ENCODE data around the gene KLHL5. TPM values are rescaled to one million over a fixed set of nuclear protein-coding genes. Genes with fewer than 3 reads are reported as not detected.
"Not testable (repeated sequence)": the region's sequence is repeated elsewhere in the genome, so short reads cannot be mapped to it uniquely, and the experiment has no call there.

Gene KLHL5
- total RNA-seq, 1 experiment from 2014 or later: 115 TPM

- Histone ChIP-seq H3K27ac (peak overlapping the region; percentile 98), H3K4me1 (replicated peaks; ENCODE audit: insufficient read depth) (peaks cover 58% of the 10 kb centered on the region)
These were observed 32.0 kb upstream of the KLHL5 start for GRCh38 chr4:39029752-39030694.

GRCh38 chr4:39030725-39031124 lies 31.3 kb upstream of the KLHL5 start:
- H3K9me2 ChIP-seq (ENCODE audit: insufficient read depth): no peaks in the 10 kb centered on the region
- peaks cover 61% of the 10 kb centered on the region for H3K79me2 ChIP-seq (ENCODE audit: low read depth)
- no peaks in the 10 kb centered on the region for H3K9me3 ChIP-seq (ENCODE audit: insufficient read depth, low read depth)
- no peaks in the 10 kb centered on the region for H4K20me1 ChIP-seq (ENCODE audit: insufficient read depth)
- no peak for DNase-seq
- intact Hi-C loops (cut with micrococcal nuclease; ENCODE audit: unreplicated experiment): loop anchor here (10.0 kb wide), 1 partner anchor 366 kb away; the partner anchor contains the start of gene KLF3
- H2AFZ ChIP-seq: no peak overlapping the region
- peak overlapping the region; percentile 71 for H3K4me3 ChIP-seq
- peak overlapping the region; percentile 95 for H3K4me2 ChIP-seq
- TF ChIP-seq EZH2 (IDR thresholded peaks at IDR 0.05; ENCODE audit: low read depth) (no peak), CTCF (conservative IDR thresholded peaks at IDR 0.05) (no peak)
- peaks cover 61% of the 10 kb centered on the region for H3K4me1 ChIP-seq (replicated peaks; ENCODE audit: insufficient read depth)
- H3F3A ChIP-seq (ENCODE audit: insufficient read depth, low read depth): peaks cover 46% of the 10 kb centered on the region
- ChIA-PET POLR2A (ENCODE audit: unreplicated experiment) (interaction anchor here (0.6 kb wide), 1 partner anchor 30 kb away, joined by 13 read pairs; no protein-coding TSS in a partner anchor), CTCF (no interaction called here)
- H3K27me3 ChIP-seq (ENCODE audit: insufficient read depth, low read depth): no peaks in the 10 kb centered on the region
- H3K27ac ChIP-seq: peak overlapping the region; percentile 98
- BruUV-seq (replicated peaks): no TSS peak
- H3K36me3 ChIP-seq (ENCODE audit: low read depth): peaks cover 23% of the 10 kb centered on the region

More at GRCh38 chr4:39029752-39030694, 32.0 kb upstream of the KLHL5 start:
- intact Hi-C loops (cut with micrococcal nuclease; ENCODE audit: unreplicated experiment): loop anchor here (10.0 kb wide), 1 partner anchor 365 kb away; the partner anchor contains the start of gene KLF3
- no peak for DNase-seq
- H3K9me3 ChIP-seq (ENCODE audit: insufficient read depth, low read depth): no peaks in the 10 kb centered on the region
- no peaks in the 10 kb centered on the region for H3K9me2 ChIP-seq (ENCODE audit: insufficient read depth)
- H3K36me3 ChIP-seq (ENCODE audit: low read depth): peaks cover 28% of the 10 kb centered on the region
- no peaks in the 10 kb centered on the region for H3K27me3 ChIP-seq (ENCODE audit: insufficient read depth, low read depth)
- no peak overlapping the region for H2AFZ ChIP-seq
- no TSS peak for BruUV-seq (replicated peaks)
- H3K4me2 ChIP-seq: peak overlapping the region; percentile 95
- no peaks in the 10 kb centered on the region for H4K20me1 ChIP-seq (ENCODE audit: insufficient read depth)
- peaks cover 44% of the 10 kb centered on the region for H3F3A ChIP-seq (ENCODE audit: insufficient read depth, low read depth)
- ChIA-PET CTCF (no interaction called here), POLR2A (ENCODE audit: unreplicated experiment) (interaction anchor here (0.6 to 1.3 kb wide), 3 partner anchors 14 to 173 kb away, joined by 4 to 13 read pairs (median 7); no protein-coding TSS in a partner anchor)
- TF ChIP-seq EZH2 (IDR thresholded peaks at IDR 0.05; ENCODE audit: low read depth) (no peak), CTCF (conservative IDR thresholded peaks at IDR 0.05) (no peak)
- peak overlapping the region; percentile 71 for H3K4me3 ChIP-seq
- peaks cover 68% of the 10 kb centered on the region for H3K79me2 ChIP-seq (ENCODE audit: low read depth)

- POLR2A ChIA-PET (ENCODE audit: unreplicated experiment): interaction anchor here (0.6 to 0.7 kb wide), 2 partner anchors 13 to 14 kb away, joined by 4 to 8 read pairs; no protein-coding TSS in a partner anchor
- intact Hi-C loops (cut with micrococcal nuclease; ENCODE audit: unreplicated experiment): loop anchor here (1.0 to 10.0 kb wide), 3 partner anchors 12 to 367 kb away; partner anchors contain the start of gene KLF3
- Histone ChIP-seq H3F3A (ENCODE audit: insufficient read depth, low read depth) (peaks cover 52% of the 10 kb centered on the region), H3K4me1 (replicated peaks; ENCODE audit: insufficient read depth) (peaks cover 60% of the 10 kb centered on the region), H3K4me3 (peak overlapping the region; percentile 71), H3K27ac (peak overlapping the region; percentile 98), H3K36me3 (ENCODE audit: low read depth) (peaks cover 21% of the 10 kb centered on the region), H3K4me2 (peak overlapping the region; percentile 95), H3K79me2 (ENCODE audit: low read depth) (peaks cover 52% of the 10 kb centered on the region)
- H3K27me3 ChIP-seq (ENCODE audit: insufficient read depth, low read depth); H3K9me3 ChIP-seq (ENCODE audit: insufficient read depth, low read depth); H4K20me1 ChIP-seq (ENCODE audit: insufficient read depth); DNase-seq; CTCF ChIA-PET; H2AFZ ChIP-seq; H3K9me2 ChIP-seq (ENCODE audit: insufficient read depth): not testable (repeated sequence)
- TSS peak; percentile 39 for BruUV-seq (replicated peaks)
These were observed 30.4 kb upstream of the KLHL5 start for GRCh38 chr4:39031590-39032020.

Data from PC-9 (cell line).